ENCODE results near the gene DENND6A. TPM values are rescaled to one million over a fixed set of nuclear protein-coding genes. Genes with fewer than 3 reads are reported as not detected.
A peak's percentile ranks its signal among the peaks of the same experiment; 100 is the strongest.

Gene DENND6A
- total and polyA plus RNA-seq, 2 donors from 2014 or later: 7.8 to 38.4 TPM

- peak overlapping the region in 2 of 3 donors; percentile 97 to 98 for H3K4me3 ChIP-seq (ENCODE audit: low read length in 3 of 3)
- intact Hi-C loops (cut with DNase I): no loop called here
- H3K27me3 ChIP-seq (ENCODE audit: control insufficient read depth, insufficient read depth, low read length): no peaks in the 10 kb centered on the region
- peak overlapping the region in 1 of 2 donors; percentile 99 for H3K27ac ChIP-seq (ENCODE audit: low read depth in 2 of 2, low read length in 2 of 2)
- no peak for TF ChIP-seq CTCF (IDR thresholded peaks at IDR 0.05; ENCODE audit: borderline replicate concordance, extremely low read depth, insufficient read depth)
- H3K9ac ChIP-seq (ENCODE audit: low read length in 3 of 3): peak overlapping the region in 1 of 3 donors; percentile 94
- no peaks in the 10 kb centered on the region for H3K36me3 ChIP-seq (ENCODE audit: control insufficient read depth in 2 of 3, insufficient read depth in 3 of 3, low read length in 3 of 3)
- no peaks in the 10 kb centered on the region for H3K9me3 ChIP-seq (ENCODE audit: control insufficient read depth in 2 of 3, insufficient read depth in 1 of 3, low read length in 3 of 3)
- DNase-seq (no peak), FAIRE-seq (no peak)
- H3K4me1 ChIP-seq (ENCODE audit: control insufficient read depth in 2 of 3, insufficient read depth in 2 of 3, low read depth in 1 of 3, low read length in 3 of 3): peaks cover 5 to 15% (median 11%) of the 10 kb centered on the region in 3 donors
These were observed 94.0 kb downstream of the DENND6A start for GRCh38 chr3:57598765-57599360.

- intact Hi-C loops (cut with DNase I): no loop called here
- H3K27ac ChIP-seq (ENCODE audit: low read depth in 2 of 2, low read length in 2 of 2): peak within 1 kb of the TSS; percentile 99
- peak; percentile 79 for FAIRE-seq
These were observed 95.6 kb downstream of the DENND6A start, which contains the start of gene ARF4 for GRCh38 chr3:57597127-57597923. Gene ARF4 (minus strand): TSS chr3:57597344. CDS start chr3:57597140, 204 bp downstream.

GRCh38 chr3:57596495-57597126 lies 96.3 kb downstream of the DENND6A start:
- intact Hi-C loops (cut with DNase I): no loop called here
- no peaks in the 10 kb centered on the region for H3K9me3 ChIP-seq (ENCODE audit: control insufficient read depth in 2 of 3, insufficient read depth in 1 of 3, low read length in 3 of 3)
- H3K4me3 ChIP-seq (ENCODE audit: low read length in 3 of 3): peak overlapping the region; percentile 97 to 100 (median 97)
- H3K9ac ChIP-seq (ENCODE audit: low read length in 3 of 3): peak overlapping the region; percentile 93 to 100 (median 99)
- TF ChIP-seq CTCF (IDR thresholded peaks at IDR 0.05; ENCODE audit: borderline replicate concordance, extremely low read depth, insufficient read depth): no peak
- DNase-seq (peak; percentile 68 to 93 (median 84)), FAIRE-seq (no peak)
- peak overlapping the region; percentile 99 for H3K27ac ChIP-seq (ENCODE audit: low read depth in 2 of 2, low read length in 2 of 2)
- H3K27me3 ChIP-seq (ENCODE audit: control insufficient read depth, insufficient read depth, low read length): no peaks in the 10 kb centered on the region
- H3K36me3 ChIP-seq (ENCODE audit: control insufficient read depth in 2 of 3, insufficient read depth in 3 of 3, low read length in 3 of 3): no peaks in the 10 kb centered on the region
- H3K4me1 ChIP-seq (ENCODE audit: control insufficient read depth in 2 of 3, insufficient read depth in 2 of 3, low read depth in 1 of 3, low read length in 3 of 3): peaks cover 5 to 15% (median 11%) of the 10 kb centered on the region in 3 donors

More at GRCh38 chr3:57597127-57597923, 95.6 kb downstream of the DENND6A start, which contains the start of gene ARF4:
- Histone ChIP-seq H3K4me3 (ENCODE audit: low read length in 3 of 3) (peak within 1 kb of the TSS; percentile 97 to 100 (median 100)), H3K9ac (ENCODE audit: low read length in 3 of 3) (peak within 1 kb of the TSS; percentile 99 to 100 (median 99)), H3K9me3 (ENCODE audit: control insufficient read depth in 2 of 3, insufficient read depth in 1 of 3, low read length in 3 of 3) (no peaks in the 10 kb centered on the region), H3K4me1 (ENCODE audit: control insufficient read depth in 2 of 3, insufficient read depth in 2 of 3, low read depth in 1 of 3, low read length in 3 of 3) (peaks cover 5 to 15% (median 11%) of the 10 kb centered on the region in 3 donors), H3K36me3 (ENCODE audit: control insufficient read depth in 2 of 3, insufficient read depth in 3 of 3, low read length in 3 of 3) (no peaks in the 10 kb centered on the region), H3K27me3 (ENCODE audit: control insufficient read depth, insufficient read depth, low read length) (no peaks in the 10 kb centered on the region)
- DNase-seq: peak; percentile 99 to 100 (median 100)
- peak; percentile 19 for TF ChIP-seq CTCF (IDR thresholded peaks at IDR 0.05; ENCODE audit: borderline replicate concordance, extremely low read depth, insufficient read depth)

All from kidney (tissue), 14 donors.